ENCODE results near the gene C22orf39.
A peak's percentile ranks its signal among the peaks of the same experiment; 100 is the strongest.

Gene C22orf39

DNA sequence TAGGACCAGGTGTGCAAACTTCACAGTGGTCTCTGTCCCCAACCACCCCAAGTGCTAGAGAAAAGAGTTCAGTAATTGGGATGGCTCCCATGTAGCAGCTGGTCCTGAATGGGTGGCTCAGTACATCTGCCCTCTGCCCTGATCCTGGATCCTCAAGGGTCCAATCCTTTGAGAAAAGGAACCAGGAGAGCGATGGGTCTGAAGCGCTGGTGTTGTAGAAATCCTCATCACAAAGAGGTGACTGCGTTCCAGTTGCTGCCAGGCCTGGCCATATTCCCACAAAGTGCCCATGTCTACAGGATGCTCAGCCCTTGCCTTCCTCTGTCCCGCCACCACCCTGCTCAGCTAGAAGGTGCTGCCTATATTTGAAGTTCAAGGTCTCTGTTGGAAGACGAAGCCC is 6.2 kb upstream of the C22orf39 start:
- TF ChIP-seq, protein P1, sequence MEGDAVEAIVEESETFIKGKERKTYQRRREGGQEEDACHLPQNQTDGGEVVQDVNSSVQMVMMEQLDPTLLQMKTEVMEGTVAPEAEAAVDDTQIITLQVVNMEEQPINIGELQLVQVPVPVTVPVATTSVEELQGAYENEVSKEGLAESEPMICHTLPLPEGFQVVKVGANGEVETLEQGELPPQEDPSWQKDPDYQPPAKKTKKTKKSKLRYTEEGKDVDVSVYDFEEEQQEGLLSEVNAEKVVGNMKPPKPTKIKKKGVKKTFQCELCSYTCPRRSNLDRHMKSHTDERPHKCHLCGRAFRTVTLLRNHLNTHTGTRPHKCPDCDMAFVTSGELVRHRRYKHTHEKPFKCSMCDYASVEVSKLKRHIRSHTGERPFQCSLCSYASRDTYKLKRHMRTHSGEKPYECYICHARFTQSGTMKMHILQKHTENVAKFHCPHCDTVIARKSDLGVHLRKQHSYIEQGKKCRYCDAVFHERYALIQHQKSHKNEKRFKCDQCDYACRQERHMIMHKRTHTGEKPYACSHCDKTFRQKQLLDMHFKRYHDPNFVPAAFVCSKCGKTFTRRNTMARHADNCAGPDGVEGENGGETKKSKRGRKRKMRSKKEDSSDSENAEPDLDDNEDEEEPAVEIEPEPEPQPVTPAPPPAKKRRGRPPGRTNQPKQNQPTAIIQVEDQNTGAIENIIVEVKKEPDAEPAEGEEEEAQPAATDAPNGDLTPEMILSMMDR (conservative IDR thresholded peaks at IDR 0.05; ENCODE audit: low read depth, low read length): no peak
- H3K4me3 ChIP-seq (ENCODE audit: low read depth, low read length): no peak overlapping the region
- DNase-seq (ENCODE audit: low read depth): no peak

DNA sequence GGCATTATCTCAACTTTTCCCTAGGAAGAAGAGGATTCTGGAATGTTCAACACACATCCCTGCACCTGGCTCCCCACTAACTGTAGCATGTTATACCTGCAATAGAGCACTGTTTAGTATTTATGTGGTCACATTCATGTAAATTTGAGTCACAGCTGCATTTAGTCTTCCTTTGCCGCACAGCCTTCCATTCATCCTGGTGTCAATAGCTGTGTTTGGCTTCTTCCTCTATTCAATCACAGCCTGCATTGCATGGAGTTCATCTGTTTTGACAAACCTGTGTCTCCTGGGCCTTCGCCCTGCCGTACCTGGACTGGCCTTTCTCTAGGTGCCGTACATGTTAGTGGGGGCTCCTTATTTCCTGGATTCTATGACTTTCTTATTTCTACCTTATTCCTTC is 4.1 kb upstream of the C22orf39 start:
- DNase-seq (ENCODE audit: low read depth): no peak
- TF ChIP-seq, protein P1 (conservative IDR thresholded peaks at IDR 0.05; ENCODE audit: low read depth, low read length): no peak
- H3K4me3 ChIP-seq (ENCODE audit: low read depth, low read length): no peak overlapping the region

DNA sequence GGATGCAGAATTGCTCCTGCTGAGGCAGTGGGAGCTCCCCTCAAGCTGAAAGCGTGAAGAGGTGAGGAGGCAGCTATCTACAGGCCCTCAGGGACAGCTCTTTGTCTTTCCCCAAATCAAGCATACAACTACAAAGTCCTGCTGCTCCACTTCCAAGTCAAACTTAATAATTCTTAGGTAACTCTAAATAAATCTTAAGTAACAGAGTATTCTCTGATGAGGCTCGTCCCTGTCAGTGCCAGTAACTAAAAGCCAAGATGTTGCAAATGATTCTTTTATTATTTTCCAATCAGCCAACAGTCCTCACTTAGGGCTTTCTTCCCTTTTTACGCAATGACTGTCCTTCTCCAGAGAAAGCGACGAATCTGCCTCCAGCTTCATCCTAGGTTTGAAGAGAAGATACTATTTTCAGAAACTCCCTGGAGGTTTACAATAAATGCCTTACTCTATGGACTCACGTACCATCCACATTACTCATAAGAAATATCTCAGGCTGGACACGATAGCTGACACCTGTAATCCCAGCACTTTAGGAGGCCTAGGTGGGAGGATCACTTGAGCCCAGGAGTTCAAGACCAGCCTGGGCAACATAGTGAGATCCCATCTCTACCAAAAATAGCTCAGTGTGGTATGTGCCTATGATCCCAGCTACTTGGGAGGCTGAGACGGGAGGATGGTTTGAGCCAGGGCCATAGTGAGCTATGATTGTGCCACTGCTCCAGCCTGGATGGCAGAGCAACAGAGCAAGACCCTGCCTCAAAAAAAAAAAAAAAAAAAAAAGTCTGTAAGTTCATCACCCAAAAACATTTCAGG is 3.1 kb upstream of the C22orf39 start:
- H3K4me3 ChIP-seq (ENCODE audit: low read depth, low read length): no peak overlapping the region
- no peak for DNase-seq (ENCODE audit: low read depth)
- TF ChIP-seq, protein P1 (conservative IDR thresholded peaks at IDR 0.05; ENCODE audit: low read depth, low read length): no peak

DNA sequence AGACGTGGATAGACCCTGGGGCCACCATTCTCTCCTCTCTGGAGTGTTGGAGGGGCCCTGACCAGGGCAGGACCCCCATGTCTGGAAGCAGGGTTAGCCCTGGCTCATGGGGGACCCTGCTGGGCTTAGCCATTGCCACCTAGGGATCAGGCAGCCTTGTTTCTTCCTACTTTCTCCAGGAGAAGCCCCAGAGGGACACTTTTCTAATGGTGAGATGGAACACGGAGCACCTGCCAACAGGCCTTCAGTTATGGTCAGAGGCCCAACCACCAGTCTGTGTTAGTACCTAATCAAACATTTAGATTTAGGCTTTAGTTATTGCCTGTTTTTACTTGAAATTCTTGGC is 1.9 kb upstream of the C22orf39 start:
- no peak overlapping the region for H3K4me3 ChIP-seq (ENCODE audit: low read depth, low read length)
- TF ChIP-seq, protein P1 (conservative IDR thresholded peaks at IDR 0.05; ENCODE audit: low read depth, low read length): no peak
- no peak for DNase-seq (ENCODE audit: low read depth)

DNA sequence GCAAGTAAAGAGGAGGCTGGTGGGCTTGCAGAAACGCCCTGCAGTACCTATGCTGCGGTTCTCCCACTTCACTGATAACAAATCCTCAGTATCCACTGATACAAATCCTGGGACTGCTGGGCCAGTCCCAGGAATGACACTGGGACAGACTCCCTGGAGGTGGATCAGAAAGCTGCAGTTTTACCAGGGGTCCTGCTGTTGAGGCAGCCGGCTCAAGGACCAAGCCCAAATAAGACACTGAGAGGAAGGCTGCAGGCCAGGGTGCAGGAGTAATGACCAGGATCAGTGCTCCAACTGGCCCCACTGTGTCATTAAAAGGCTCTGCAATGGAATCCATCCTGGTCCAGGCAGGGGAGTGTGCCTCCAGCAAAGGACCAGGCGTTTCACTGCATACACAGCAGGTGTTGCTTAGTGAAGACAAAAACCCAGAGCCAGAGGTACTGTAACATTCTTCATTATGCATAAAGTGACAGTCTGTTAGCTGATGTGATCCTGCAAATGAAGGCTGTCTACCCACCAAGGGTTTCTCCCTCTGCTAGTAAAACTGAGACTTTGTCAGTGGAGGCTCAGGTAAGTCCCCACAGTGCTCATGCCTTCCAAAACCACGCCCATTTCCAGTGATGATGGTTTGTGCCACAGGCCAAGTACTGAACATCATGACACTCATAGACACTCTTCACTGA is 1.4 kb upstream of the C22orf39 start:
- TF ChIP-seq, protein P1 (conservative IDR thresholded peaks at IDR 0.05; ENCODE audit: low read depth, low read length): no peak
- DNase-seq (ENCODE audit: low read depth): no peak
- no peak overlapping the region for H3K4me3 ChIP-seq (ENCODE audit: low read depth, low read length)

DNA sequence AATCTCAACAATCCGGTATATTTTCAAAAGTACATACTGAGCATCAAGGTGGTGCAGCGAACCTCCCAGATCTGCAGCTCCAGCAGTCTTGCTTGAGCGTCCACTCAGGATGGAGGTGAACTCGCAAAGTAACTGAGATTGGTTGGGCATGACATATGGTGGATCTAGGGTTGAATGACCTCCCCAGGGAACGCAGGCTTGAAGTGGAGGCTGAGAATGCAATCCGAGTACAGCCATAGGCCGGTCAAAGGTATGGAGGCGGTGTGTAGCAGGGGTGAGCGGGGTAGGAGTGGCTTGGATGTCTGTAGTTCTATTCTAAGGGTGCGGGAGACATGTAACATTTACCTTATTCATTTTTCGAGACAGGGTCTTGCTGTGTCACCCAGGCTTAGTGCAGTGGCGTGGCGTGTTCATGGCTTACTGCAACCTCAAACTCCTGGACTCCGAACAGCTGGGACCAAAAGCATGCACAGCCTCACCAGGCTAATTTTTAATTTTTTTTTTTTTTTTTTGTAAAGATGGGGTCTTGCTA is 631 bp upstream of the C22orf39 start:
- TF ChIP-seq, protein P1 (conservative IDR thresholded peaks at IDR 0.05; ENCODE audit: low read depth, low read length): no peak
- peak; percentile 92 for DNase-seq (ENCODE audit: low read depth)
- H3K4me3 ChIP-seq (ENCODE audit: low read depth, low read length): peak overlapping the region; percentile 78

Data from choroid plexus epithelial cell (primary cell).